Trophoblast cell (in vitro differentiated cells and primary cell): ENCODE results near the gene CSRP2.
A peak's percentile ranks its signal among the peaks of the same experiment; 100 is the strongest.

Experiments
- DNase-seq, 2 donors: peaks; one replicate each; pipeline ENCODE4 v3.0.0-alpha.2; 2016
- H2AFZ ChIP-seq: 2 replicates; pipeline ENCODE4 v1.6.1; 2013; ENCODE audit warnings: low read length, moderate library complexity, mild to moderate bottlenecking; ENCODE audit not compliant: insufficient read depth, poor library complexity
- H2AK5ac ChIP-seq: 2 replicates; pipeline ENCODE4 v1.6.1; 2013; ENCODE audit warnings: mild to moderate bottlenecking, low read length
- H2BK120ac ChIP-seq: 2 replicates; pipeline ENCODE4 v1.6.1; 2013; ENCODE audit warnings: low read length, mild to moderate bottlenecking, moderate library complexity; ENCODE audit not compliant: insufficient read depth, poor library complexity
- H2BK12ac ChIP-seq: 2 replicates; pipeline ENCODE4 v1.6.1; 2013; ENCODE audit warnings: mild to moderate bottlenecking, low read length, moderate library complexity
- H2BK5ac ChIP-seq: 2 replicates; pipeline ENCODE4 v1.6.1; 2013; ENCODE audit warnings: low read length, low read depth, moderate library complexity, mild to moderate bottlenecking; ENCODE audit not compliant: poor library complexity
- H3K14ac ChIP-seq: 2 replicates; pipeline ENCODE4 v1.6.1; 2013; ENCODE audit warnings: mild to moderate bottlenecking, low read length
- H3K18ac ChIP-seq: 2 replicates; pipeline ENCODE4 v1.6.1; 2013; ENCODE audit warnings: mild to moderate bottlenecking, low read length
- H3K23ac ChIP-seq: 2 replicates; pipeline ENCODE4 v1.6.1; 2013; ENCODE audit warnings: low read length
- H3K27ac ChIP-seq: 2 replicates; pipeline ENCODE4 v1.5.1; 2013; ENCODE audit warnings: low read depth, mild to moderate bottlenecking, inconsistent platforms, low read length, moderate library complexity
- H3K27me3 ChIP-seq: 2 replicates; pipeline ENCODE4 v1.6.1; 2013; ENCODE audit warnings: inconsistent platforms, mild to moderate bottlenecking, low read length, moderate library complexity; ENCODE audit not compliant: insufficient read depth
- H3K36me3 ChIP-seq, 2 experiments: 1 replicate in 1 of 2; 2 replicates in 1 of 2; pipeline ENCODE4 v1.6.1; 2013; ENCODE audit warnings: low read length in 2 of 2, mild to moderate bottlenecking in 2 of 2, moderate library complexity in 1 of 2; ENCODE audit not compliant: insufficient read depth in 2 of 2, control insufficient read depth in 1 of 2
- H3K4ac ChIP-seq: 2 replicates; pipeline ENCODE4 v1.6.1; 2013; ENCODE audit warnings: low read depth, mild to moderate bottlenecking, low read length, moderate library complexity
- H3K4me1 ChIP-seq, 2 experiments: 1 replicate in 1 of 2; 2 replicates in 1 of 2; pipeline ENCODE4 v1.6.1; 2013; ENCODE audit warnings: low read length in 2 of 2, mild to moderate bottlenecking in 2 of 2, moderate library complexity in 1 of 2; ENCODE audit not compliant: insufficient read depth in 2 of 2, control insufficient read depth in 1 of 2
- H3K4me2 ChIP-seq: 2 replicates; pipeline ENCODE4 v1.6.1; 2013; ENCODE audit warnings: inconsistent platforms, mild to moderate bottlenecking, low read length, moderate library complexity
- H3K4me3 ChIP-seq: 2 replicates; pipeline ENCODE4 v1.5.1; 2013; ENCODE audit warnings: mild to moderate bottlenecking, low read depth, low read length, inconsistent platforms
- H3K79me1 ChIP-seq: one replicate; pipeline ENCODE4 v1.6.1; 2013; ENCODE audit warnings: low read length
- H3K79me2 ChIP-seq: 2 replicates; pipeline ENCODE4 v1.6.1; 2013; ENCODE audit warnings: low read length, mild to moderate bottlenecking; ENCODE audit not compliant: control insufficient read depth, insufficient read depth, poor library complexity
- H3K9ac ChIP-seq: 2 replicates; pipeline ENCODE4 v1.6.1; 2013; ENCODE audit warnings: mild to moderate bottlenecking, low read length
- H3K9me3 ChIP-seq: 2 replicates; pipeline ENCODE4 v1.6.1; 2013; ENCODE audit warnings: low read depth, mild to moderate bottlenecking, control low read depth, inconsistent platforms, low read length; ENCODE audit not compliant: insufficient read depth
- H4K12ac ChIP-seq: 2 replicates; pipeline ENCODE4 v1.6.1; 2013; ENCODE audit warnings: low read depth, mild to moderate bottlenecking, low read length, moderate library complexity
- H4K8ac ChIP-seq: 2 replicates; pipeline ENCODE4 v1.6.1; 2013; ENCODE audit warnings: low read depth, mild to moderate bottlenecking, low read length, moderate library complexity
- H4K91ac ChIP-seq: one replicate; pipeline ENCODE4 v1.6.1; 2013; ENCODE audit warnings: low read depth, mild to moderate bottlenecking, low read length, moderate library complexity
- WGBS: extraction: QIAGEN DNeasy Blood & Tissue Kit; methylation state at CpG from one replicate; pipeline ENCODE4 v1.1.7; 2013; ENCODE audit warnings: missing lambda C conversion rate; ENCODE audit not compliant: insufficient read length, insufficient coverage; ENCODE audit errors: extremely low coverage; 5-methylcytosine and 5-hydroxymethylcytosine counted together

The CSRP2 gene

DNA sequence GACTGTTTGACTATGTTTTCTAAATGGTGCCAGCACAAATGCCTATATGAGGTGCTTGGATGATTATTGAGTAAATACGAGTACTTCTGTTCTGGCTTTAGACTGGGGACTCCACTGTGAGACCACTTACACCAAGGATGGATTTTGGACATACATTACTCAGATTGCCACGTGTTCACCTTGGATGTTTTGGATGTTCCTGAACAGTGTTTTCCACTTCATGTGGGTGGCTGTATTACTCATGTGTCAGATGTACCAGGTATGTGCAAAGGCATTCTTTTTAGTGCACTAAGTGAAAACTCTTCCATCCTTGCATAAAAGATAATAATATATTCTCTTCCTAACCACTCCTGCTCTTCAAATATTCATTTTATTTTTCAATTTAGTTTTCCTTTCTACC is 30.7 kb downstream of the CSRP2 start:
- H4K12ac ChIP-seq = no peak overlapping the region
- H3K4me1 ChIP-seq = no peaks in the 10 kb centered on the region
- no peak overlapping the region for H4K8ac ChIP-seq
- no peak overlapping the region for H3K4me2 ChIP-seq
- no peak overlapping the region for H3K27ac ChIP-seq
- H2BK12ac ChIP-seq = no peak overlapping the region
- no peak overlapping the region for H2AFZ ChIP-seq
- H3K9me3 ChIP-seq = no peaks in the 10 kb centered on the region
- DNase-seq = peak; percentile 25 to 77
- H3K27me3 ChIP-seq = no peaks in the 10 kb centered on the region
- no peak overlapping the region for H2BK5ac ChIP-seq
- no peak overlapping the region for H2BK120ac ChIP-seq
- H3K18ac ChIP-seq = no peak overlapping the region
- H3K4ac ChIP-seq = no peak overlapping the region
- no peak overlapping the region for H3K14ac ChIP-seq
- H3K79me2 ChIP-seq = no peaks in the 10 kb centered on the region
- H3K79me1 ChIP-seq = no peaks in the 10 kb centered on the region
- WGBS = no CpG with 5 or more reads among the region's 2 CpGs
- H3K36me3 ChIP-seq = peaks cover 5 to 9% of the 10 kb centered on the region in 2 experiments
- H2AK5ac ChIP-seq = no peak overlapping the region
- no peak overlapping the region for H3K4me3 ChIP-seq
- no peak overlapping the region for H4K91ac ChIP-seq
- H3K23ac ChIP-seq = no peak overlapping the region
- H3K9ac ChIP-seq = no peak overlapping the region

DNA sequence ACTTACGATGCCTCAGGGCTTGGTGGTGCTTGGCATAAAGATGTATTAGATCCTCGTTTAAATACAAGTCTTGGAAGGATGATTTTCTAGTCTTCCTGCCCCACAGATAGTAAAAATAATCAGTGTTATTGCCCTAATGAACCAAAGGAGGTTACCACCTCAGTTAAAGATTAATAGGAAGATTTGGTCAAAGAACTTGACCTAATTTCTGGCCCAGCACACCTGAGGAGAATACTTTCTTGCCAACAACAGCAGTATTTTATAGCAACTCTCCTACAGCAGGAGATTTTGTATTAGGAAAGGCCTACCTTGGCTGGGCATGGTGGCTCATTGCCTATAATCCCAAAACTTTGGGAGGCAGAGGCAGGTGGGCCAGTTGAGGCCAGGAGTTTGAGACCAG is 31.6 kb downstream of the CSRP2 start:
- Histone ChIP-seq H3K4me3 (no peak overlapping the region), H3K9me3 (no peaks in the 10 kb centered on the region)
- WGBS = no CpG with 5 or more reads among the region's 2 CpGs

DNA sequence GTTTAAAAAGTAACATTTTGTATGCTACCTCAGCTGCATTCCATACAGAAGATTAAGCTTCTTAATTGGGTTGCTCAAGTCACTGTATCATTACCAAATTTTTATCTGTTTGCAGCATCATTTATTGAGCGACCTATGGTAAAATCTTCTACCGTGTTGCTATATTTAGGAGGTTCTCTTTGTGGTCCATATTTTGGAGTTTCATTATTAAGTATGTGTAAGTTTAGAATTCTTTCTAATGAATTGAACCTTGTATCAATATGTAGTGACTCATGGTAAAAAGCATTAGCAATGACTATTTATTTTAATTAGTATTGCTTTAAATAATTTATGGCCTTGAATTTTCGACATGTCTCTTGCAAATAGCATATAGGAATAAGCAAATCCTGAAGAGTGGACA is 42.2 kb downstream of the CSRP2 start:
- H3K18ac ChIP-seq = no peak overlapping the region
- H3K79me1 ChIP-seq = no peaks in the 10 kb centered on the region
- H4K8ac ChIP-seq = no peak overlapping the region
- peaks cover 1 to 4% of the 10 kb centered on the region in 2 experiments for H3K36me3 ChIP-seq
- H3K14ac ChIP-seq = no peak overlapping the region
- H3K4me3 ChIP-seq = no peak overlapping the region
- H3K23ac ChIP-seq = no peak overlapping the region
- H2BK12ac ChIP-seq = no peak overlapping the region
- H3K79me2 ChIP-seq = no peaks in the 10 kb centered on the region
- no peak overlapping the region for H2AK5ac ChIP-seq
- H3K9ac ChIP-seq = no peak overlapping the region
- peaks cover under 1% of the 10 kb centered on the region for H3K9me3 ChIP-seq
- no CpG with 5 or more reads among the region's 3 CpGs for WGBS
- DNase-seq = no peak
- H2AFZ ChIP-seq = no peak overlapping the region
- H4K12ac ChIP-seq = no peak overlapping the region
- H3K4me1 ChIP-seq = no peaks in the 10 kb centered on the region
- no peak overlapping the region for H3K4ac ChIP-seq
- no peaks in the 10 kb centered on the region for H3K27me3 ChIP-seq
- H4K91ac ChIP-seq = no peak overlapping the region
- no peak overlapping the region for H2BK5ac ChIP-seq
- no peak overlapping the region for H3K4me2 ChIP-seq
- no peak overlapping the region for H3K27ac ChIP-seq
- no peak overlapping the region for H2BK120ac ChIP-seq

More for the DNA sequence above, 31.6 kb downstream of the CSRP2 start:
- Histone ChIP-seq H3K18ac (no peak overlapping the region), H2BK12ac (no peak overlapping the region), H2AK5ac (no peak overlapping the region), H3K79me1 (no peaks in the 10 kb centered on the region), H4K91ac (no peak overlapping the region), H3K4me2 (no peak overlapping the region), H3K27ac (no peak overlapping the region), H3K36me3 (peaks cover 5 to 9% of the 10 kb centered on the region in 2 experiments), H4K12ac (no peak overlapping the region), H2BK5ac (no peak overlapping the region), H3K27me3 (no peaks in the 10 kb centered on the region), H3K9ac (no peak overlapping the region), H2BK120ac (no peak overlapping the region), H3K4me1 (no peaks in the 10 kb centered on the region), H3K4ac (no peak overlapping the region), H3K14ac (no peak overlapping the region), H4K8ac (no peak overlapping the region), H3K79me2 (no peaks in the 10 kb centered on the region), H3K23ac (no peak overlapping the region), H2AFZ (no peak overlapping the region)
- no peak for DNase-seq

DNA sequence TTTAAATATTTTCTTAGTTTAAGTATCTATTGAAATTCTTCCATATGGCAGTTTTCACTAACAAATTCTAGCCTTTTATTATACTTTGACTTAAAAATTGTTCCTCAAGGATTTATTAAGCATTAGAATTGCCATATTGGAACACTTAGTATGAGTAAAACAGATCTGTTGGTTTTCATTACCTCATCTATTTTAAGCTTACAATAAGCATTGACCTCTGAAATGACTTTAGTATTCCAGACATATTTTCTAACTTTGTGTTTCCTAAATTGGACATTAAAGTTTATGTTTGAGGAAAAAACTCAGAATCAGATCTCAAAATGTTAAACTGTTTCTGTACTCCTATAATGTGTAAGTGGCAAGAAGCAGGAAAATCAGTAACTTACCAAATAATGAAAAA is 48.4 kb downstream of the CSRP2 start:
- Histone ChIP-seq H2AFZ (no peak overlapping the region), H3K79me2 (no peaks in the 10 kb centered on the region), H3K9ac (no peak overlapping the region), H3K4me3 (no peak overlapping the region), H3K36me3 (peaks cover 10 to 13% of the 10 kb centered on the region in 2 experiments), H3K4ac (no peak overlapping the region), H3K4me2 (no peak overlapping the region), H3K27me3 (no peaks in the 10 kb centered on the region), H3K18ac (no peak overlapping the region), H3K79me1 (no peaks in the 10 kb centered on the region), H3K4me1 (no peaks in the 10 kb centered on the region), H2BK12ac (no peak overlapping the region), H4K91ac (no peak overlapping the region), H3K9me3 (peaks cover 3% of the 10 kb centered on the region), H2AK5ac (no peak overlapping the region), H2BK5ac (no peak overlapping the region), H3K27ac (no peak overlapping the region), H3K14ac (no peak overlapping the region), H4K12ac (no peak overlapping the region), H2BK120ac (no peak overlapping the region), H4K8ac (no peak overlapping the region), H3K23ac (no peak overlapping the region)
- DNase-seq = no peak
